ENCODE results near the gene TCP10L.
"Not testable (repeated sequence)": the region's sequence is repeated elsewhere in the genome, so short reads cannot be mapped to it uniquely, and the experiment has no call there.

TCP10L gene

DNA sequence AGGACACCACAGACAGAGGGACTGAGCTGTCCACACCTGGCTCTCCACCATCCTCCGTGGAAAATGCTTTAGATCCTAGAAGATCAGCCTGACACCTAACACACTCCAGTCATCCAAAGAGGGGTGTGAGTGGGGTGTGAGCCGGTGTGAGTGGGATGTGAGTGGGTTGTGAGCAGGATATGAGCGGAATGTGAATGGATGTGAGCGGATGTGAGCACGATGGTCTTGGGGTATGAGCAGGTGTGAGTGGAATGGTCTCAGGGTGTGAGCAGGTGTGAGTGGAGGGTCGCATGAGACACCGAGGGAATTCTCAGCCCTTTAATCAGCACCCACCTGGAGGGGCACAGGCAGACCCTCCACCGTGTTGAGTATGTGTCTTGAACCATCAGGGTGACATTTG, 851 bp downstream of the TCP10L start:
- DNase-seq: no peak

DNA sequence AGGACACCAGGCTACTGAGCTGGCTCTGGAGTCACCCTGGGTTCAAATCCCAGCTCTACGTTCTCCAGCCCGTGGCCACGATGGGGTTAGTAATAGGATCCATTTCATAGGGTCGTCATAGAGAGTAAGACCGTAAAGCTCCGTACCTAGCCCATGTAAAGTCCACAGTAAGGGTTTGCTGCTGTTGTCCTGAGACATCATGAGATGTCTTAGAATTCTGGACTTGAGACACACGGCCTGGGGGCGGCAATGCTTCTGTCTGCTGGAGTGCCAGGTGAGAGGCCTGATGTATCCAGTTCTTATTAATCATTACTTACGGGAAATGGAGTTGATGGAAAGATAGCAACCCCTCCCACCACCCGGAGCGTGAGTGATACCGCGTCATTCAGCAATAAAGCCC, 3.6 kb downstream of the TCP10L start:
- DNase-seq: no peak

DNA sequence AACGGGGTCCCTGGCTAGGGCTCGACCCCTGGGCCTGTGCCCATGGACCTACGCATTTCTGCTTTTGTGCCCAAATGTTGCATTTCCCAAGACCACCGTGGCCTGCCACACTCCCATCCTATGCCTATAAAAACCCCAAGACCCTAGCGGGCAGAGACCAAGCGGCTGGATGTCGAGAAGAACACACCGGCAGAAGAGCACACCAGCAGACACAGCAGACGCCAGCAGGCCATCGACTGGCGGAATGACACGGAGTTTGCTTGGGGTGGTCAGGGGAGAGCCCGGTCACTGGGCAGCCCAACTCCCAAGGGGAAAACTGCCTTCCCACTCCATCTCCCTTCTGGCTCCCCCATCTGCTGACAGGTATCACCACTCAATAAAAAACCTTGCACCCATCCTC, 4.4 kb downstream of the TCP10L start:
- no peak for DNase-seq

DNA sequence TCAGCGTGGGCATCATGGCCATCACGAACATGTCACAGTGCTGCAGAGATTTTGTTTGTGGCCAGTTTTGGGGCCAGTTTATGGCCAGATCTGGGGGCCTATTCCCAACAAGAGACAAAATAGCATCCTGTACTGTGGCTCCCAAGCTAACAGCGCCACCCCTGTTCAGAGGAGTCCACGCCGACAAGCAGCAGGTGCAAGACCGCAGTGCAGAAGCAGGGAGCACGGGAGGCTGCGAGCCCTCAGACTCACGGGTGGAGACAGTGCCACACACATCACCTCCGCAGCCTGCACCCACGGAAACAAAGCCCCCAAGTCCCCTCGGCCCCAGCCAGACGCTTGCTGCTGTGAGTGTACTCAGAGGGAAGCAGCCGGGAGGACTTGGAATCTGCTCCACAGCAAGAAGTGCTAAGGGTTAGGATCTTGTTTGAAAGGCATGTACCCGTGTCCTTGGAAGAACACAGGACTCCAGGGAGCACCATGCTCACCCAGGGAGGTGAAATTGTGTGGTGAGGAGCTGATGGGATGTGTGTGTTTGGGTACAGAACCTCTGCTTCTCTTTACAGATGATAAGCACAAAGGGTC, 7.1 kb downstream of the TCP10L start:
- no peak for DNase-seq

DNA sequence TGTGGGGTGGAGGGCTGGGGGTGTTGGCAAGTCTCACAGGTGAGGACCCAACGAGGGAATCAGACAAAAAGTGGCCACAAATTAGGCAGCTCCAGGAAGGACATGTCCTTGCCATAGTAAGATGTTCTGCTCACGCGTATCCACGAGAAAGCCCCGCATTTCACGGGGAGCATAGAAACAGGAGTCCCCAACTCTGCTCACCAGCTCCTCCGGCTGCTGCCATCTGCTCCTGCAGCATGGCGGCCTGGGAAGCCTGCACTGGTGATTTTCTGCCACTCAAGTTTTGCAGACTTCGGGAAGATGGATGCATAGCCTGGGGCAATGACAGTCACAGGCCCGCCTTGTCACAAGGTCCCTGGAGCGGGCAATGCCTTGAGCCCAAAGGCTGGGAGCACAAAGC, 9.3 kb downstream of the TCP10L start:
- DNase-seq: no peak

DNA sequence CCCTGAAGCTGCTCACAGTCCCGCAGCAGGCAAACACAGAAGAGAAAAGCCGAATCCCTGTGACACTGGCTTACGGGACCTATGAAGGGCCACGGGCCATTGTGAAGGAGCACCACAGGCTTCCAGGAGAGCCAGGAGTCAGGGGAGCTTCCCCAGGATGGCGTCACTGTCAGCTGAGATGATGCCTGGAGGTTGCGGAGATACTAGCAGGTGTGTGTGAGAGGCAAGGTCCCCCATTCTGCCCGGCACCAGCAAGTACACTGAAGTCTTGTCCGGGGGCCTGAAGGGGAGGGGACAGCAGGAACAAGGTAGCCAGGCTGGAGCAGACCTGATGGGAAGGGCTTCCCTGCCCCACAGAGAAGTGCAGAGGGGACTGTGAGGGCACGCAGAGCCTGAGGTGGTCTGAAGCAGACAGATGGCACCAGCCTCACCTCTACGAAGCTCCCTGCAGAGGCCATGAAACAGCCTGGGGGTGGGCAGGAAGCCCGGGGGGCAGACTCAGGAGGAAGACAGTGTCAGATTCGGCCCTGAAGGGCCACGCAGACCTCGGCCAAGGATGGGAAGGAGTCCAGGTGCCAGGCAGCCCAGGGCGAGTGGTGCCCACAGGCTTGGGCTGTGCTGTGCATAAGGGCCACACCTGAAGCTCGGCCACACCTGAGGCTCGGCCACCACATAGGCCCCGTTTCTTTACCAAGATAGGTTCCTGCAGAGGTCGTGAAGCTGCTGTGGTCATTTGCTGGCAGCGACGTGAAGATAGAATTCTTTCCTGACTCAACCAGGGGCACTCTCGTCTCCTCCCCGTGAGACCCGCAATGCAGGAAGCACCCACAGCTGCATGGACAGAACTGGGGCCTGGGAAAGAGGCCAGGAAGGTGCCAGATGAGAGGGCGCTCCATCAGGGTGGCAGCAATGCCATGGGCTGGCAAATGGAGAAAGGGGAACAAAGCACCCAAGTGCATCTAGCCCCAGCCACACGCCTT, 10.1 kb downstream of the TCP10L start:
- no peak for DNase-seq

DNA sequence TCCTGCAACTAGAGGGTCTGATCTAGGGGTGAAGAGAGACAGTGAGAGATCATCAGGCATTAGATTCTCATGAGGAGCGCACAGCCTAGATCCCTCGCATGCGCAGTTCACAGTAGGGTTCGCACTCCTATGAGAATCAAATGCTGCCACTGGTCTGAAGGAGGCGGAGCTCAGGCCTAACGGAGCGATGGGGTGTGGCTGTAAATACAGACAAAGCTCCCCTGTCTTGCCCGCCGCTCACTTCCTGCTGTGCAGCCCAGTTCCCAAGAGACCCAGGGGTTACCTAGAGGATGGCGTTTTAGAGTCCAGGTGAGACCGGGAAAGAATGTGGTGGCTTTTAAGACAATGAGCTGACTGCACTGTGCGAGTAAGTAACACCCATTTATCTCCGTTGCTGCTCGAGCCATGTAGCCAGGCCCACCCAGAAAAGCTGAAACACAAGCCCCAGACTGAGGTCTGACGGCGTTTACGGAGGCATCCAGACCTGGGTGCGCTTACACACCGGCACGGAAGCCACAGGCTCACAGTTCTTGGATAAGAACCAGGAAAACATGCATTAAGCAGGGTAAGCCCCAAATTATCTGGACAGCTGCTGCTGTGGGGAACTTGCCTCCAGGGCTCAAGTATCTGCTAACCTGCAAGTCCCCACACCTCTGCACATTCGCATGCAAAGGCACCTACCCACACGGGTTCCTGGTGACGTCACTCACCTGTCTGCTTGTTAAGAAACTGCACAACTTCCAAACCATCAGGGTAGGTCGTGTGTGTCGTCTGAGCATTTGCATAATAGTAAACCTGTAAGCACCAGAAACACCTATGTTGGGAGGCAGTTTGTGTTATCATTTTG, 12.5 kb downstream of the TCP10L start:
- no peak for DNase-seq

DNA sequence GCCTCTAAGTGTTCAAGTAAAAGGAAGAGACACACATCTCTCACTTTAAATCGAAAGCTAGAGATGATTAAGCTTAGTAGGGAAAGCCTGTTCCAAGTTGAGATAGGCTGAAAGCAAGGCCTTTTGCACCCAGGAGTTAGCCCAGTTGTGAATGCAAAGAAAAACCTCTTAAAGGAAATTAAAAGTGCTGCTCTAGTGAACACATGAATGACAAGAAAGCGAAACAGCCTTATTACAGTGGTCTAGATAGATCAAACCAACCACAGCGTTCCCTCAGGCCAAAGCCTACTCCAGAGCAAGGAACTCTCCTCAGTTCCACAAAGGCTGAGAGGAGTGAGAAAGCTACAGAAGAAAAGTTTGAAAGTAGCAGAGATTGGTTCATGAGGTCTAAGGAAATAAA, 14.9 kb downstream of the TCP10L start:
- DNase-seq: no peak

DNA sequence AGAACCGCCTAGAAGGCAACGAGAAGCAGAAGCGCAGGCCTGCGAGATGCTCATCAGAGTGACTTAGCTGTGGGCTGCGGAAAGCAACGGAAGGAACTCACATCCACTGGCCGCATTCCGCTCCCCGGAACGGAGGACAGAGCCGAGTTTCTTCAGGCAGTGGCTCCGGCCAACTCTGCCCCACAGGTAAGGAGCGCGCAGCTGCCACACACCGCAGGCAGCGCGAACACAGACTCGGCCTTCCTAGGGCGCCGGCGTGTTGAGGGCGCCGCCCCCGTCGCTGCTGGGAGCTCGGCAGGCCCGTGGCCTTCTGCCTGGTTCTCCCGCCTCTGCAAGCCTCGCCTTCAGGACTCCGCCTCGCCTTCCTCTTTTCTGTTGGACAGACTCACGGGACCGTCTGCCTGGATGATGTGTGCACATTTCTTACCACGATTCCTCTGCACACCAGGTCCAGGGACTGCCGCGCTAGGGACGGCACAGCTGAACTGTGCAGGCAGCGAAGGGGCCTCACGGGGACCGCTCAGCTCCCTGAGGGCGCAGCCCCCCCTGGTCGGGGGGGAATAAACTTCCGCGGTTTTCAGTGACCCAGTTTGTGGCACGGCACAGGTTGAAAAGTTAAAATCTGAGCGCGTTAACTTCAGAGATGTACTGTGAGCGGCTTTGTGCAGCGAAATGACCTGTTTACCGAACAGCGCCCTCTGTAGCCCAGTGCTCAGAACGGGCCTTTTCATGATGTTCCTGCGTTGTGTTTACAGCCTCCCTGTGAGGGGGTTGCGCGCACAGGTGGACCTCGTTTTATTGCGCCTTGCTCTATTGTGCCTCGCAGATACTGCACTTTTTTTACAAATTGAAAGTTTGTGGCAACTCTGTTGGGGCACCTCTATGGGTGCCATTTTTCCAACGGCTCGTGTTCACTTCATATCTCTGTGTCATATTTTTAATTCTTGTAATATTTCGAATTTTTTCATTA, 15.8 kb downstream of the TCP10L start:
- DNase-seq: peak; percentile 53

DNA sequence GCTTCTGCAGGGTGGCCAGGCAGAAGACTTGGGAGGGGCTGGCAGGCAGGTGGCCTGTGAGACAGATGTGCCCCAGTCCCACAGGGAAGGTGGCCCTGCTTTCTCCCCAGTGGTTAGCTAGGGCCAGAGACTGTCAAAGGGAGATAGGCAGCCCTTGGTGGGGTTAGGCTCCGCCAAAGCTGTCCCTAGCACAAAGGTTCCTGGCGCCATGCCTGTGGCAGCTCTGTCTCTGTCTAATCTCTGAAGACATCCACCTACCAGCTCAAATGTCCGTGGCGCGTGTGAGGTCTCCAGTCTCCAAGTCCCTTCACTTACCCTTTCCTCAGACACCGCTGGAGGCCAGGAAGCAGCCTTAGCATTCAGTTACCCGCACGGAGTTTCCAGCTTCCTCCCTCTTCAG, 17.7 kb downstream of the TCP10L start:
- no peak for DNase-seq

DNA sequence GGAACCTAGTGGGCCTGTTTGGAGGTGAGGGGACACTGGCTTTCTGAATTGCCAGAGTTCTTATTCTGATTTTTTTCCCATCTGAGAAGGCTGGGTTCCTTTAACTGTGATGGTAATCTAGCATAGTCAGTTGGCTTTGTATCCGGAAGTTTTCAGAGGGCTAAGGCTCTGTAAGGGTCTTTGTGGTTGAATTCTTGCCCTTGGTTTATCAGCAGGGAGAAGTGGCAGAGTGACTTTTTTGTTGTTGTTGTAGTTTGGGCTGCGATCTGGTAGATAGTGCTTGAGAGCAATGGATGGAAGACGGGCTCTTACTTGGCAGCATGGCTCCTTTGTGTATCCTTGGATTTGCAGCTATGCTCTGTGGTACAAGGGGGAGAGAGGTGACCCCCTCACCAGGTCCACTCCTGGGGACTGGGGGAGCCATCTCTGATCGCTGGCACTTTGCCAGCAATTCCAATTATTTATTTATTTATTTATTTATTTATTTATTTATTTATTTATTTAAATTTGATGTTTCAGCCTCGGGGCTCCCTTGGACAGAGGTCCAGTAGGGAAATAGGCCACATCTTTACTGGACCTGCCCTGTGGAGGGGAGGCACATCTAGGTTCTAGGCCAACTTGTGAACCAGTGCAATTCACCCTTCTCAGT, 18.5 kb downstream of the TCP10L start:
- DNase-seq: no peak

DNA sequence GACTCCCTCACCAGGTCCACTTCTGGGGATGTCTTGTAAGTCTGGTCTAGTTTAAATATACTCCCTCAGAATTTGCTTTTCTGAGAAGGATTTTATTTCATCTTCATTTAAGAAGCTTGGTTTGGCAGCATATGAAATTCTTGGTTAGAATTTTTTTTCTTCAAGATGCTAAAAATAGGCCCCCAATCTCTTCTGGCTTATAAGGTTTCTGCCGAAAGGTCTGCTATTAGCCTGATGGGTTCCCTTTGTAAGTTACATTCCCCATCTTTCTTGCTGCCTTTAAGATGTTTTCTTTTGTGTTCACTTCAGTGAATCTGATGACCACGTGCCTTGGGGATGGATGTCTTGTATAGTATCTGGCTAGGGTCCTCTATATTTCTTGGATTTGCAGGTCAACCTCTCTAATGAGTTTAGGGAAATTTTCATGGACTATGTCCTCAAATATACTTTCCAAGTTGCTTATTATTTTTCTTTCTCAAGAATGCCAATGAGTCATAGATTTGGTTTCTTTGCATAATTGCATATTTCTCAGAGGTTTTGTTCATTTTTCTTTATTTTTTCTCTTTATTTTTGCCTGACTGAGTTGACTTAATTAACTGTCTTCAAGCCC, 19.4 kb downstream of the TCP10L start:
- no peak for DNase-seq

DNA sequence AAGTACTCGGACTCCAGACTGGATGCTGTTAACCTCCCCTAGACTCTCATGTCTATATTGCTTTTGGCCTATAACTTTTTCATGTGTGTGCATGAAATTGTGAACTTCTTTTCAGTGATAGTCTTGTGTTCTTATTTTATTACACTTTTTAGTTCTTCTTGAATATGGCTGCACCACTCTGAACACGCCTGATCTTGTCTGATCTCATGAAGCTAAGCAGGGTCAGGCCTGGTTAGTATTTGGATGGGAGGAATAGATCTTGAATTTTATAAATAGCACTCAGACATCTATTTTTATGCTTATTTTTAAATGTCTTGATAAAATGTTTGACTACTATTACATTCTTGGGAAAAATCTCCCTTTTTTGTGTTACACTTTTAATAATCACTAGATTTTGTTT, 22.4 kb downstream of the TCP10L start:
- no peak for DNase-seq

DNA sequence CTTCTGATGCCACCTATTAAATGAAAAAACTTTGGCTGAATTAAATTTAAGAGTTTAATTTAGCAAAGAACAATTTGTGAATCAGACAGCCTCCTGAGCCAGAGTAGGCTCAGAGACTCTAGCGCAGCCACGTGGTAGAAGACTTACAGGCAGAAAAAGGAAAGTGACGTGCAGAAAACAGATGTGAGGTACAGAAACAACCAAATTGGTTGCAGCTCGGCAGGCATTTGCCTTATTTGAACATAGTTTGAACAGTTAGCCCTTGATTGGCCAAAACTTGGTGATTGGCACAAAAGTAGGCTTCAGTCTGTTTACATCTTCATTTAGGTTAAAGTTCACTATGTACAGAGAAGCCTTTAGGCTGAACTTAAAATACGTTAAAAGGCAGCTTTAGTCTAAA, 22.9 kb downstream of the TCP10L start:
- no peak for DNase-seq

DNA sequence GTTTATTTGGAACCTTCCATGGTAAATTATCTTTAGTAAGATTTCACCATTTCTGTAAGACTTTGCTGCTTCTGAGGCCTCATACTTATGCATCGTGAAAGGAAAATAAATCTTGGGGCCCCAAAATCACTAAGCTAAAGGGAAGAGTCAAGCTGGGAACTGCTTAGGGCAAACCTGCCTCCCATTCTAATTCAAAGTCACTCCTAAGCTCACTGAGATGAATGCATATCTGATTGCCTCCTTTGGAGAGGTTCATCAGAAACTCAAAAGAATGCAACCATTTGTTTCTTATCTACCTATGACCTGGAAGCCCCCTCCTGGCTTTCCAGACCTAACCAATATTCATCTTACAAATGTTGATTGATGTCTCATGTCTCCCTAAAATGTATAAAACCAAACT, 23.8 kb downstream of the TCP10L start:
- not testable (repeated sequence) for DNase-seq

DNA sequence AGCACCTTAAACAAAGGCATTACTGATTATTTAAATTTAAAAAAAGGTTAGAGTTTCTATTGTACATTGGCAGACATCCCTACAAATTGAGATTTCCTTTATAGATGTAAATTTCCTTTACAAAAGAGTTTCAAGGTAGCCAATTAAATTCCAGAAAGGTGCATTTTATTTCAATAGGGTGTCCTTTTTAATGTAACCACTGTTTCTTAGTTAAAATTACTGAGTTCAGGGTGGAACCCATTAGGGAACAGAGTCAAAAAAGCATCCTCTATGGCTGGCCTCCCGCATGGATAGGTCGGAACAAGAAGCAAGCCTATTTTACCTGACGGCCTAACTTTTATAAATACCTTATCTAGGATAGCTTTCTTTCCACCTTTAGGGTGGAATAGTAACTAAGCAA, 24.4 kb downstream of the TCP10L start:
- no peak for DNase-seq

DNA sequence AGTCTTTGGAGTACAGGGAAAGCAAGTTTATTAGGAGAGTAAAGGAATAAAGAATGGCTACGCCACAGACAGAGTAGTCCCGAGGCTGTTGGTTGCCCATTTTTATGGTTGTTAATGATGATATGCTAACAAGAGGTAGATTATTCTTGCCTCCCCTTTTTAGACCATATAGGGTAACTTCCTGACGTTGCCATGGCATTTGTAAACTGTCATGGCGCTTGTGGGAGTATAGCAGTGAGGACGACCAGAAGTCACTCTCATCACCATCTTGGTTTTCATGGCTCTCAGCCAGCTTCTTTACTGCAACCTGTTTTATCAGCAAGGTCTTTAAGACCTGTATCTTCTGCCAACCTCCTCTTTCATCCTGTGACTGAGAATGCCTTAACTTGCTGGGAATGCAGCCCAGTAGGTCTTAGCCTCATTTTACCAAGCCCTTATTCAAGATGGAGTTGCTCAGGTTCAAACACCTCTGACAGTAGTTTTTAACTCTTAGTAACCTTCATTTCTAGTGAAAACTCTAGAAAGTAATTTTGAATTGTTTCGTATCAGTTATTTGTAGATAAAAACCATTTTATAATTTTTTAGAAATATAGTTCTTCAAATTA, 26.2 kb downstream of the TCP10L start:
- DNase-seq: no peak

DNA sequence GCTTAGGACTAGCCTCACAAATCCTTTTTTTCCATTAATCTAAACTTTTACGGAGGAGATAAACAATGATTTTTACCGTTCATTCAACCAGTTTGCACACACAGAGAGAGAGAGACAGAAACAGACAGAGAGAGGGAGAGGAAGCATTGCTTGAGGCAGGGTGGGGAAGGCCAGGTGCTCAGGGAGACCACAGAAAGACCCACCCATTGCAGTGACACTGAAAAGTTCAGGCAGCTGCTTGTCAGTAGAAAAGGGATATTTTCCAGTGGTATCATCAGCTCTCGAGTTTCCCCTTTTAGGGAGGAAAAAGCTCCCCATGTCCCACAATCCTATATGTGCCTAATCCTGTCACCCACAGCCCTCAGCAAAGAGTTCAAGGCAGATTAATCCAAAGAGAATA, 27.2 kb downstream of the TCP10L start:
- no peak for DNase-seq

DNA sequence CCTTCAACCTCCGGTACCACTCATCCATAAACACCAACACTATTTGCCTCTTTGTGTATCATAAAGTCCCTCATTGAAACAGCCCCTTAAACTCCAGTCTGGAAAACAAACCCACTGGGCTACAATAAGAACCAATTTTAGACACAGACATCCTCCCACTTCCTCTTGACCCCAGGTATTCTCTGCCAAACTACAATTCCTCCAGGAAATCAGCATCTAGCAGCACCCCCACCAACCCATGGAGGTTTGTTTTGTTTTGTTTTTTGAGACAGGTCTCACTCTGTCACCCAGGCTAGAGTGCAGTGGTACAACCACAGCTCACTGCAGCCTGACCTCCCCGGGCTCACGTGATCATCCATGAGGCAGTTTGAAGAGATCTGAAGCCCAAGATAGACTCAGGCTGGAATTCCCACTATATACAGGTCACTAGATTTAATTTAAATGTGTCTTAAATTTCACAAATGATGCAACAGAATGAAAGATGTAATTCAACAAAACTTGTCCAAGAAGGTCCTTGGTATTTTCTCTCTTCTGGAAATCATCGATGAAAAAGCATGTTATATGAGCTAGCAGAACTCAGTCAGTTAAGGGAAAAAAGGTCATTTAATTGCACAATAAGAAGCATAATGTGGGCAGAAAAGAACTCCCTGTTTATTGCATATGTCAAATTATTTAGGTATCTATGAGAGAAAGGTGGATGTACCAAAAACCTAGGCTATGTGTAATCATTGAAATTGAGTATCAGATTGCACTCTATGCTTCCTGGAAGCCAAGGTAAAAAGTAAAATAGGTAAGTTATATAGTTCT, 30.3 kb downstream of the TCP10L start:
- DNase-seq: no peak

DNA sequence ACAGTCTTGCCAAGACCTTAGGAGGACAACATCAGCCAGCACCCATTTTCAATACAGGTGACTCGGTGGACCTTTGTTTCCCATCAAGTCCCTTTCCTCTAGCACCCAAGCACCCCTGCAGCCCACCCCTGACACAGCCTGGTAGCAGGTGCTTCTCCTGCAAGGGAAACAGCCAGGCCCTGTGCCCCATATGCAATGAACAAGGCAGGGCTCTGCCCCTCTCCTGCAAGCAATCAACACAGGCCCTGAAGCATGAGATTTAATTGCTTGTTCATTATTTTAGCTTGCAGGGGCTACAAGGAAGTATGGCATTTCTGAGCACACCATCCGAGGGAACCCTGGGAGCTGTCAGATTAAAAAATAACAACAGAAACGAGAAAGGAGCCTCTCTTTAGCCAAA, 35.4 kb downstream of the TCP10L start:
- DNase-seq: no peak
